ENCODE results near the gene CRACR2A.

GRCh38 chr12:3580094-3580749 is 172.7 kb downstream of the CRACR2A start:
- TF ChIP-seq, protein P1, sequence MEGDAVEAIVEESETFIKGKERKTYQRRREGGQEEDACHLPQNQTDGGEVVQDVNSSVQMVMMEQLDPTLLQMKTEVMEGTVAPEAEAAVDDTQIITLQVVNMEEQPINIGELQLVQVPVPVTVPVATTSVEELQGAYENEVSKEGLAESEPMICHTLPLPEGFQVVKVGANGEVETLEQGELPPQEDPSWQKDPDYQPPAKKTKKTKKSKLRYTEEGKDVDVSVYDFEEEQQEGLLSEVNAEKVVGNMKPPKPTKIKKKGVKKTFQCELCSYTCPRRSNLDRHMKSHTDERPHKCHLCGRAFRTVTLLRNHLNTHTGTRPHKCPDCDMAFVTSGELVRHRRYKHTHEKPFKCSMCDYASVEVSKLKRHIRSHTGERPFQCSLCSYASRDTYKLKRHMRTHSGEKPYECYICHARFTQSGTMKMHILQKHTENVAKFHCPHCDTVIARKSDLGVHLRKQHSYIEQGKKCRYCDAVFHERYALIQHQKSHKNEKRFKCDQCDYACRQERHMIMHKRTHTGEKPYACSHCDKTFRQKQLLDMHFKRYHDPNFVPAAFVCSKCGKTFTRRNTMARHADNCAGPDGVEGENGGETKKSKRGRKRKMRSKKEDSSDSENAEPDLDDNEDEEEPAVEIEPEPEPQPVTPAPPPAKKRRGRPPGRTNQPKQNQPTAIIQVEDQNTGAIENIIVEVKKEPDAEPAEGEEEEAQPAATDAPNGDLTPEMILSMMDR (conservative IDR thresholded peaks at IDR 0.05; ENCODE audit: low read depth, low read length) = no peak
- TF ChIP-seq RAD21 (IDR thresholded peaks at IDR 0.05; ENCODE audit: low read length) = no peak
- no peak for TF ChIP-seq POLR2A (IDR thresholded peaks at IDR 0.05; ENCODE audit: low read depth, low read length)
- TF ChIP-seq CEBPB (IDR thresholded peaks at IDR 0.05; ENCODE audit: low read depth, low read length) = no peak
- no peak for TF ChIP-seq MAFK (IDR thresholded peaks at IDR 0.05; ENCODE audit: low read depth, low read length)
- no peak for TF ChIP-seq CHD1 (IDR thresholded peaks at IDR 0.05; ENCODE audit: low read depth, low read length)
- TF ChIP-seq, protein P2, sequence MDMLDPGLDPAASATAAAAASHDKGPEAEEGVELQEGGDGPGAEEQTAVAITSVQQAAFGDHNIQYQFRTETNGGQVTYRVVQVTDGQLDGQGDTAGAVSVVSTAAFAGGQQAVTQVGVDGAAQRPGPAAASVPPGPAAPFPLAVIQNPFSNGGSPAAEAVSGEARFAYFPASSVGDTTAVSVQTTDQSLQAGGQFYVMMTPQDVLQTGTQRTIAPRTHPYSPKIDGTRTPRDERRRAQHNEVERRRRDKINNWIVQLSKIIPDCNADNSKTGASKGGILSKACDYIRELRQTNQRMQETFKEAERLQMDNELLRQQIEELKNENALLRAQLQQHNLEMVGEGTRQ (IDR thresholded peaks at IDR 0.05; ENCODE audit: low read depth, low read length) = no peak
- TF ChIP-seq RFX5 (IDR thresholded peaks at IDR 0.05; ENCODE audit: low read depth, low read length) = no peak
- no peak for TF ChIP-seq FOS (IDR thresholded peaks at IDR 0.05; ENCODE audit: low read depth, low read length)
- no peak for TF ChIP-seq MAZ (IDR thresholded peaks at IDR 0.05; ENCODE audit: borderline replicate concordance, low read depth, low read length)

Data from IMR-90 (cell line).